Measurements from ENCODE around the gene SNTG2.

GRCh38 chr2:937530-937929, 13.1 kb upstream of the SNTG2 start:
- TF ChIP-seq CTCF (IDR thresholded peaks at IDR 0.05) (no peak), POLR2A (IDR thresholded peaks at IDR 0.05) (no peak), EP300 (IDR thresholded peaks at IDR 0.05) (no peak)
